ENCODE data around the gene RELN. TPM values are rescaled to one million over a fixed set of nuclear protein-coding genes. Genes with fewer than 3 reads are reported as not detected.

Gene RELN
- total and polyA plus RNA-seq, 5 donors: 1.1 to 4.1 (median 1.4) TPM

DNA sequence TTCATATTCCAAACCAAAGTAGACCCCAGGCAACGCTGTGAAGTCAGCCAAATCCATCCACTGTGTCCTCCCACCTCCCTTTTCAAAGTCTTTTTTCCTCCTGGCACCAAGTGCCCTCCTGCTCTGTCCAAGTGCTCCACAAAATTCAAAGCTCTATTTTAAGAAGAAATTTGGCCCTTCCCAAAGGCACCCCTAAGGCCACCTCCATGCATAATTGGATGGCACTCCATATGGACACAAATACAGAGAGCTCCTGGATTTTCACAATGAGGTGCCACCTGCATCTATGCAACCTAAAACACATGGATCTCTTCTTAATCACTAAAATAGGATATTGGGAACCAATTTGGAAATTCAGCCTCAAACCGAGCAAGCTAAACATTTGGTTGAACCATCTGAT lies 121.6 kb downstream of the RELN start:
- Histone ChIP-seq H3K27me3 (ENCODE audit: control insufficient read depth, insufficient read depth) (no peaks in the 10 kb centered on the region), H3K9me3 (ENCODE audit: control insufficient read depth, low read length) (no peaks in the 10 kb centered on the region), H3K4me3 (ENCODE audit: low read length) (no peak overlapping the region), H3K27ac (ENCODE audit: low read length) (no peak overlapping the region), H3K4me1 (ENCODE audit: control insufficient read depth, insufficient read depth, low read length) (no peaks in the 10 kb centered on the region)
- intact Hi-C loops (cut with DNase I): no loop called here
- no peak for ATAC-seq
- DNase-seq: no peak
- WGBS: 82% methylated on average over 2 of the region's 2 CpGs

DNA sequence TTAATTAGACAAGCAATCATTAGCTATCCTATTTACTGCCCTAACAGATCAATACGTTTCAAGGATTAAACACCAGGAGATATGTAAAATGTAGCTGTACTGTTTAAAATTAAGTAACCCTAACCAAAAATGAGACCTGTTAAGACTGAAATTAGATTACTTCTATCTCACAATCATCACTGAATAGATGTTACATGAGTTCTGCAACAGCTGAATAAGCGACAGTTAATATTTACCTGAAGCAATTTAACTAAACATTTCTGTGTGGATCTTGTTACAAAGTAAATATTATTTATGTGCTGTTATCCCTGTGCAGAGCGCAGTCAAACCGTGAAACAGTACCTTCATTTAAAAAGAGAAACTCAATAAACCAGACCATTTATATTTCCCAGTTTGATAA lies 122.5 kb downstream of the RELN start:
- 81% methylated on average over 4 of the region's 4 CpGs for WGBS
- no peaks in the 10 kb centered on the region for H3K9me3 ChIP-seq (ENCODE audit: control insufficient read depth, low read length)
- DNase-seq (no peak), ATAC-seq (no peak)
- H3K4me3 ChIP-seq (ENCODE audit: low read length): no peak overlapping the region
- H3K4me1 ChIP-seq (ENCODE audit: control insufficient read depth, insufficient read depth, low read length): no peaks in the 10 kb centered on the region
- H3K27ac ChIP-seq (ENCODE audit: low read length): no peak overlapping the region
- no peaks in the 10 kb centered on the region for H3K27me3 ChIP-seq (ENCODE audit: control insufficient read depth, insufficient read depth)
- intact Hi-C loops (cut with DNase I): no loop called here

GRCh38 chr7:103865442-103865841 lies 124.0 kb downstream of the RELN start:
- Histone ChIP-seq H3K27ac (ENCODE audit: low read length) (no peak overlapping the region), H3K27me3 (ENCODE audit: control insufficient read depth, insufficient read depth) (no peaks in the 10 kb centered on the region), H3K4me1 (ENCODE audit: control insufficient read depth, insufficient read depth, low read length) (no peaks in the 10 kb centered on the region), H3K4me3 (ENCODE audit: low read length) (no peak overlapping the region), H3K9me3 (ENCODE audit: control insufficient read depth, low read length) (no peaks in the 10 kb centered on the region)
- ATAC-seq (no peak), DNase-seq (no peak)
- intact Hi-C loops (cut with DNase I): no loop called here
- WGBS: 88% methylated on average over 5 of the region's 5 CpGs

DNA sequence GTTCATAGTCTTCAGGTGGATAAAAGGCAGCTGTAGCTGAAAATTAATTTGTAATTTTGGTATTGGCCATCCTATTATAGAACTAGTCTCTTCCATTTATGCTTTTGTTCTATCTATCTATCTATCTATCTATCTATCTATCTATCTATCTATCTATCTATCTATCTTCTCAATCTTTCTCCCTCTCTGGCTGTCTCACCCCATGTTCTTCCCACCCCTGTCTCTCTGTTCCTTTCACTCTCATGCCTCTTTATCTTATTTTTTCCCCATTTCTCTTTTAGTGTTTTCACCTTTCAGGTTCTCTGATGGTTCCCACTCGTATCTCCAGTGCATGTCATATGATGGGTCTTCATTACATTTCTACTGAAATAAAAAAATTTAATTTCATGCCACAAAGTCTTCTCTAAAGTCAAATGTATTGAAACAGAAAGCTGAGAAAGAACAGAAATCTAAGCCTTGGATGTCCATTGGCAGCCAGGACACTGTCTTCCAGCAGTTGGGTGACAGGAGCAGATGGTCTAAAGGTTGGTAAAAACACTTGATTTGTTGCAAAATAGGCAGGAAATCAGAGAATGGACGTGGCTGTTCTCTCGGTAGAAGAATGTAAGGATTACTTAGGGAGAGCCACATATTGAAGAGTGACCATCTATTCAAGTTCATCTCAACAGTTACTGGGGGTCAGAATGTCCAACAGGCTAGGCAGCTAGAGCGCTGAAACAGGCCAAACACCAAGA lies 127.0 kb downstream of the RELN start:
- H3K4me3 ChIP-seq (ENCODE audit: low read length): no peak overlapping the region
- WGBS: 77% methylated on average over 4 of the region's 4 CpGs
- ATAC-seq (no peak), DNase-seq (no peak)
- intact Hi-C loops (cut with DNase I): no loop called here
- no peaks in the 10 kb centered on the region for H3K9me3 ChIP-seq (ENCODE audit: control insufficient read depth, low read length)
- H3K4me1 ChIP-seq (ENCODE audit: control insufficient read depth, insufficient read depth, low read length): no peaks in the 10 kb centered on the region
- no peaks in the 10 kb centered on the region for H3K27me3 ChIP-seq (ENCODE audit: control insufficient read depth, insufficient read depth)
- no peak overlapping the region for H3K27ac ChIP-seq (ENCODE audit: low read length)

- WGBS: 70% methylated on average over 3 of the region's 3 CpGs
- ATAC-seq (no peak), DNase-seq (no peak)
- Histone ChIP-seq H3K4me1 (ENCODE audit: control insufficient read depth, insufficient read depth, low read length) (no peaks in the 10 kb centered on the region), H3K27me3 (ENCODE audit: control insufficient read depth, insufficient read depth) (no peaks in the 10 kb centered on the region), H3K9me3 (ENCODE audit: control insufficient read depth, low read length) (no peaks in the 10 kb centered on the region), H3K4me3 (ENCODE audit: low read length) (no peak overlapping the region), H3K27ac (ENCODE audit: low read length) (no peak overlapping the region)
- intact Hi-C loops (cut with DNase I): no loop called here
Observed at GRCh38 chr7:103859709-103860108, 129.7 kb downstream of the RELN start.

DNA sequence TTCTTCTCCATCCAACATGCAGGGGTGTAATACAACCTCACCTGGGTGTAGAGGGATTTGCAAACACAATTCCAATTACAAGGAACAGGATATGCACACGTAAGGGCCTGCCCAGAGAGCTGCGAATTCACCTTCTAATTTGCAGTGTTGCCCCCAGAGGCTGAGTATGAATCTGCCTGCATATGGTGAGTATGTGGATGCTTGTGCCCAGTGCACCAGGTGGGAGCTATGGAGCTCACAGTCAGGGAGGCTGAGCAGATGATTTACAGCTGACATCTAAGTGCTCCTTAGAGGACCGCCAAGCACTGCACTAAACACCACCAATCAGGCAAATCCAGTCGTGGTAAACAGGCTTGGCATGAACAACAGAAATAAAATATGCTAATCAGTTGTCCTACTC lies 132.0 kb downstream of the RELN start:
- Histone ChIP-seq H3K27me3 (ENCODE audit: control insufficient read depth, insufficient read depth) (no peaks in the 10 kb centered on the region), H3K4me3 (ENCODE audit: low read length) (no peak overlapping the region), H3K27ac (ENCODE audit: low read length) (no peak overlapping the region), H3K9me3 (ENCODE audit: control insufficient read depth, low read length) (no peaks in the 10 kb centered on the region), H3K4me1 (ENCODE audit: control insufficient read depth, insufficient read depth, low read length) (no peaks in the 10 kb centered on the region)
- DNase-seq (no peak), ATAC-seq (no peak)
- intact Hi-C loops (cut with DNase I): no loop called here
- WGBS: 42% methylated on average over 4 of the region's 4 CpGs

- Histone ChIP-seq H3K4me1 (ENCODE audit: control insufficient read depth, insufficient read depth, low read length) (no peaks in the 10 kb centered on the region), H3K27ac (ENCODE audit: low read length) (no peak overlapping the region), H3K9me3 (ENCODE audit: control insufficient read depth, low read length) (no peaks in the 10 kb centered on the region), H3K27me3 (ENCODE audit: control insufficient read depth, insufficient read depth) (no peaks in the 10 kb centered on the region), H3K4me3 (ENCODE audit: low read length) (no peak overlapping the region)
- intact Hi-C loops (cut with DNase I): no loop called here
- no peak for DNase-seq
- no peak for ATAC-seq
Observed at GRCh38 chr7:103856929-103857328, 132.5 kb downstream of the RELN start.

GRCh38 chr7:103855671-103856070 lies 133.8 kb downstream of the RELN start:
- ATAC-seq (no peak), DNase-seq (no peak)
- no peak overlapping the region for H3K4me3 ChIP-seq (ENCODE audit: low read length)
- H3K27ac ChIP-seq (ENCODE audit: low read length): no peak overlapping the region
- no peaks in the 10 kb centered on the region for H3K4me1 ChIP-seq (ENCODE audit: control insufficient read depth, insufficient read depth, low read length)
- H3K9me3 ChIP-seq (ENCODE audit: control insufficient read depth, low read length): no peaks in the 10 kb centered on the region
- H3K27me3 ChIP-seq (ENCODE audit: control insufficient read depth, insufficient read depth): no peaks in the 10 kb centered on the region
- intact Hi-C loops (cut with DNase I): no loop called here

DNA sequence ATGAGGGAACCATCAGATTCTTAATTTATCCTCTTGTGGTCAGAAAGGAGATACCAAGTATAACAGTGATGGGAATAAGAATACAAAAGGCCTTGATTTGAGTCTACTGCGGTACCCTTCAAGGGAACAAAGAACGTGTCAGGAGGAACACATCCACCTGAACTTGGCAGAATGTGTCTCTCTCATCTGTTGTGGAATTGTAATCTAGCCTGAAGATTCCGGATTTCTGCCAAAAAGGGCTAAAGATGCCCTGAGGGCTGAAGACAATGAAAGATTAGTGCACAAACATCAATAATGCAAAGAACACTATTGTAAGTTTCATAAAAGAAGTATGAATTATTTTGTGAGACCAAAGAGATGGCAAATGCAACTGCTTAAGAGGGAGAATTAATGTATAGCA lies 134.8 kb downstream of the RELN start:
- intact Hi-C loops (cut with DNase I): no loop called here
- no peak overlapping the region for H3K4me3 ChIP-seq (ENCODE audit: low read length)
- H3K4me1 ChIP-seq (ENCODE audit: control insufficient read depth, insufficient read depth, low read length): no peaks in the 10 kb centered on the region
- ATAC-seq (no peak), DNase-seq (no peak)
- 76% methylated on average over 3 of the region's 3 CpGs for WGBS
- H3K9me3 ChIP-seq (ENCODE audit: control insufficient read depth, low read length): no peaks in the 10 kb centered on the region
- no peaks in the 10 kb centered on the region for H3K27me3 ChIP-seq (ENCODE audit: control insufficient read depth, insufficient read depth)
- no peak overlapping the region for H3K27ac ChIP-seq (ENCODE audit: low read length)

DNA sequence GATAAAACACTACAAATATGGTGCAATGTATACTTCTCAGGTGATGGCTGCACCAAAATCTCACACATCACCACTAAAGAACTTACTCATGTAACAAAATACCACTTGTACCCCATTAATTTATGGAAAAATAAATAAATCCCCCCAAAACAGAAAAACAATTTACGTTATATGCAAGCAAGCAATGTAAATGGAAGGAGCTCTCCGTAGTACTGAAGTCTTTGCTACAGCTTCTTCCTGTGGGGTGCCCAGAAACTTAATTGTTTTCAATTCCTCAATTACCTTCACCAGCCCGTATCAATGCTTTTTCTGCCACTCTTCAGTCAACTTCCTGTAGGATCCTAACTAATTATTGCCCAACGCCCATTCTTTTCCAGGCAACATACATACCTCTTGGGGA lies 138.1 kb downstream of the RELN start:
- no peak overlapping the region for H3K4me3 ChIP-seq (ENCODE audit: low read length)
- no peaks in the 10 kb centered on the region for H3K27me3 ChIP-seq (ENCODE audit: control insufficient read depth, insufficient read depth)
- WGBS: 66% methylated on average over 4 of the region's 4 CpGs
- H3K9me3 ChIP-seq (ENCODE audit: control insufficient read depth, low read length): no peaks in the 10 kb centered on the region
- intact Hi-C loops (cut with DNase I): no loop called here
- ATAC-seq (no peak), DNase-seq (no peak)
- no peaks in the 10 kb centered on the region for H3K4me1 ChIP-seq (ENCODE audit: control insufficient read depth, insufficient read depth, low read length)
- H3K27ac ChIP-seq (ENCODE audit: low read length): no peak overlapping the region

DNA sequence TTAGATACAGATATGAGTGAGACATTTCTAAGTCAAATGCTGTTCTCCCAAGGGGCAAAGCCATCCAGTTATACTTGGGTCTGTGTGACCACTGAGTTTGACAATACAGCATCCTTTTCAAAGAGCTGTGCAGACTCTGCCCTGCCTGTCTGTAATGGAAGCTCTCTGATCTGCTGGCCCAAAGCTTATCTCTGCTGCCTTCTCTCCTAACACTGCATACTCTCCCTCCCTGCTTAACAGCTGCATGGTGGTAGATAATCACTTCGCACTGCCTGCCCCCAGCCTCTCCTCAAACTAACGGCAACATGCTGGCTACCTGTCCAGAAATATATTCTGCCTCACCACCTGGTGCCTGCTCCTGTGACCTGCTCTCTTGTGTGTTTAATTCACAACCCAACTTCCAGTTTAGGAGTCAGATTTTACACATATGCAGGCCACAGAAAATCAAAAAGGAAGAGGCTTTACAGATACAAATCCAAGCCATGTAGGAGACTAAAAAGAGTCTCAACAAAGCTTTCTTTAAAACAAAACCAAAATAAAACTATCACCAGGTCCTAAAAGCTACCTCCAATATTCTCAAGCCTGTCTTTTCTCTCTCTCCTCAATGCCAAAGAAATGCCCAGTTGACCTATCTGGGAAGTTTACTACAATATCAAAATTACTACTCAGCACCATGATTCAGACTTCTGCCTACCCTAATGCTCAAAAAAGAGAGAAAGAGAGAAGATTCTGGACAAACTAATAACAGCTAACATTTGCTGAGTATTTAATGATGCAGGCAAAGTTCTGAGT lies 145.6 kb downstream of the RELN start:
- H3K27me3 ChIP-seq (ENCODE audit: control insufficient read depth, insufficient read depth): no peaks in the 10 kb centered on the region
- intact Hi-C loops (cut with DNase I): no loop called here
- H3K27ac ChIP-seq (ENCODE audit: low read length): no peak overlapping the region
- no peak for ATAC-seq
- H3K4me1 ChIP-seq (ENCODE audit: control insufficient read depth, insufficient read depth, low read length): no peaks in the 10 kb centered on the region
- WGBS: 22% methylated on average over 2 of the region's 2 CpGs
- no peak overlapping the region for H3K4me3 ChIP-seq (ENCODE audit: low read length)
- no peaks in the 10 kb centered on the region for H3K9me3 ChIP-seq (ENCODE audit: control insufficient read depth, low read length)
- no peak for DNase-seq
